B cell (primary cell): ENCODE data around the gene SLC6A6. TPM values are rescaled to one million over a fixed set of nuclear protein-coding genes. Genes with fewer than 3 reads are reported as not detected.

Experiments
- ATAC-seq: fragments of 200-7000 bp; cut with Tn5 transposase; one replicate; pipeline ENCODE4 v1.10.0; 2021; ENCODE audit warnings: low read depth, mild to moderate bottlenecking, moderate number of reproducible peaks, moderate library complexity
- CTCF ChIA-PET: fragments of 350-600 bp; sonication (Branson Sonifier 250); formaldehyde crosslinking; loops from one replicate; lab custom pipeline; 2021; ENCODE audit warnings: antibody characterized with exemption, inconsistent platforms; lab: Charles Lee
- POLR2A ChIA-PET: fragments of 350-600 bp; sonication (Branson Sonifier 250); formaldehyde crosslinking; loops from one replicate; lab custom pipeline; 2021; ENCODE audit warnings: antibody characterized with exemption; lab: Charles Lee
- DNase-seq: peaks from one replicate; pipeline ENCODE4 v3.0.0; 2013
- H2AFZ ChIP-seq: 2 replicates; pipeline ENCODE4 v1.6.1; 2012; ENCODE audit warnings: mild to moderate bottlenecking, low read depth, low read length; ENCODE audit not compliant: insufficient read depth, poor library complexity, severe bottlenecking
- H3K27ac ChIP-seq, 2 donors: 1 replicate in 1 of 2; 2 replicates in 1 of 2; pipeline ENCODE4 v1.5.1; 2012 to 2013; ENCODE audit warnings: low read length in 2 of 2, mild to moderate bottlenecking in 2 of 2, moderate library complexity in 1 of 2
- H3K27me3 ChIP-seq, 4 experiments: fragments of 200-600 bp in 1 of 4; sonication (generic) in 1 of 4; replicated peaks in 1 of 4; 1 replicate in 2 of 4; 2 replicates in 2 of 4; pipeline versions ENCODE4 v1.6.1 to v1.7.0; 2013 to 2016; ENCODE audit warnings: low read length in 3 of 4, mild to moderate bottlenecking in 2 of 4, mixed read lengths in 1 of 4, moderate library complexity in 1 of 4; ENCODE audit not compliant: insufficient read depth in 4 of 4, control insufficient read depth in 3 of 4; ENCODE audit errors: control extremely low read depth in 1 of 4
- H3K36me3 ChIP-seq, 2 experiments: replicated peaks in 1 of 2; 1 replicate in 1 of 2; 2 replicates in 1 of 2; pipeline versions ENCODE4 v1.6.1 to v1.7.1; 2013; ENCODE audit warnings: low read length in 1 of 2; ENCODE audit not compliant: insufficient read depth in 2 of 2, control insufficient read depth in 1 of 2; ENCODE audit errors: control extremely low read depth in 1 of 2, extremely low read depth in 1 of 2
- H3K4me1 ChIP-seq, 2 donors: fragments of 200-600 bp in 1 of 2; sonication (generic) in 1 of 2; 1 replicate in 1 of 2; 2 replicates in 1 of 2; pipeline versions ENCODE4 v1.5.1 to v1.6.1; 2013 to 2017; ENCODE audit warnings: low read length in 2 of 2; ENCODE audit not compliant: control insufficient read depth in 2 of 2, insufficient read depth in 2 of 2
- H3K4me2 ChIP-seq: replicated peaks from 2 replicates; pipeline ENCODE3; 2012; ENCODE audit warnings: mild to moderate bottlenecking, low read depth, low read length; ENCODE audit not compliant: poor library complexity, severe bottlenecking
- H3K4me3 ChIP-seq, 5 experiments: fragments of 200-600 bp in 1 of 5; sonication (generic) in 1 of 5; 1 replicate in 3 of 5; 2 replicates in 2 of 5; pipeline versions ENCODE4 v1.5.1 to v1.7.0; 2011 to 2016; ENCODE audit warnings: low read length in 4 of 5, mild to moderate bottlenecking in 4 of 5, low read depth in 2 of 5, control low read depth in 1 of 5, moderate library complexity in 1 of 5; ENCODE audit not compliant: insufficient read depth in 1 of 5; ENCODE audit errors: control extremely low read depth in 1 of 5, extremely low read depth in 1 of 5
- H3K79me2 ChIP-seq: fragments of 200-600 bp; sonication (generic); one replicate; pipeline ENCODE4 v1.6.0; 2016; ENCODE audit warnings: low read length; ENCODE audit not compliant: control insufficient read depth, insufficient read depth
- H3K9ac ChIP-seq: fragments of 200-600 bp; sonication (generic); 2 replicates; pipeline ENCODE4 v1.6.1; 2017; ENCODE audit warnings: mild to moderate bottlenecking, low read length, moderate library complexity
- H3K9me3 ChIP-seq, 3 donors: one replicate each; pipeline versions ENCODE4 v1.6.1 to v1.7.1; 2013; ENCODE audit warnings: low read length in 2 of 3; ENCODE audit not compliant: control insufficient read depth in 2 of 3, insufficient read depth in 1 of 3; ENCODE audit errors: control extremely low read depth in 1 of 3
- H4K20me1 ChIP-seq: 2 replicates; pipeline ENCODE4 v1.6.0; 2012; ENCODE audit warnings: mild to moderate bottlenecking, low read length; ENCODE audit not compliant: insufficient read depth, control insufficient read depth, poor library complexity, severe bottlenecking
- H3K27ac Mint-ChIP-seq: one replicate; pipeline ENCODE4 v1.8.0; 2021; ENCODE audit warnings: mixed read lengths
- H3K27me3 Mint-ChIP-seq: one replicate; pipeline ENCODE4 v1.8.0; 2021; ENCODE audit warnings: mixed read lengths
- H3K4me1 Mint-ChIP-seq: one replicate; pipeline ENCODE4 v1.8.0; 2021; ENCODE audit warnings: mixed read lengths
- H3K4me3 Mint-ChIP-seq: one replicate; pipeline ENCODE4 v1.8.0; 2021; ENCODE audit warnings: mixed read lengths
- H3K9me3 Mint-ChIP-seq: one replicate; pipeline ENCODE4 v1.8.0; 2022; ENCODE audit warnings: mixed read lengths; ENCODE audit not compliant: insufficient read depth
- CTCF ChIP-seq: fragments of 200-600 bp; IDR thresholded peaks from one replicate; pipeline ENCODE4 v1.8.0; 2022; ENCODE audit warnings: antibody characterized with exemption, mild to moderate bottlenecking
- EZH2 ChIP-seq: IDR thresholded peaks from 2 replicates; pipeline ENCODE4 v1.6.1; 2012; ENCODE audit warnings: borderline replicate concordance, low read depth, mild to moderate bottlenecking, moderate library complexity, low read length; ENCODE audit not compliant: insufficient read depth, poor library complexity, severe bottlenecking
- WGBS: methylation state at CpG from one replicate; pipeline ENCODE4 v1.1.5; 2013; ENCODE audit warnings: missing lambda C conversion rate; ENCODE audit not compliant: insufficient coverage; 5-methylcytosine and 5-hydroxymethylcytosine counted together
- intact Hi-C: fragments of 100-400 bp; cut with micrococcal nuclease; formaldehyde crosslinking; loops from one replicate; pipeline ENCODE4 v1.10.0; 2022
- polyA plus RNA-seq: library from polyadenylated mRNA; depleted of rRNA; stranded (reverse); fragments of >200 nt; gene quantifications from 2 replicates; pipeline ENCODE4 v1.2.3, GENCODE V29; 2012
- total RNA-seq, 2 donors: library from RNA; stranded (reverse); fragments of 120-200 nt in 1 of 2; gene quantifications; 1 replicate in 1 of 2; 2 replicates in 1 of 2; pipeline versions ENCODE4 v1.2.3 to v1.2.4, GENCODE V29; 2013 to 2022

SLC6A6 gene
- total and polyA plus RNA-seq, 2 donors (not counting 1 experiment from before 2014, with no cell fraction given), result 34.2 to 48.7 TPM

GRCh38 chr3:14531856-14532395, 129.5 kb downstream of the SLC6A6 start:
- Mint-ChIP-seq H3K4me1 (no peaks in the 10 kb centered on the region), H3K27ac (no peak overlapping the region), H3K9me3 (peaks cover 3% of the 10 kb centered on the region), H3K4me3 (no peak overlapping the region), H3K27me3 (peaks cover 31% of the 10 kb centered on the region)
- H3K9ac ChIP-seq, result no peak overlapping the region
- no peak for TF ChIP-seq CTCF
- TF ChIP-seq EZH2, result no peak
- no peaks in the 10 kb centered on the region for H3K9me3 ChIP-seq
- no peak overlapping the region for H3K27ac ChIP-seq
- no peak overlapping the region for H3K4me2 ChIP-seq
- H2AFZ ChIP-seq, result no peak overlapping the region
- H3K79me2 ChIP-seq, result no peaks in the 10 kb centered on the region
- H3K27me3 ChIP-seq, result peaks cover 0 to 9% (median 4%) of the 10 kb centered on the region in 4 experiments
- ATAC-seq (no peak), DNase-seq (no peak)
- H3K4me3 ChIP-seq, result no peak overlapping the region
- CTCF ChIA-PET, result no interaction called here
- intact Hi-C loops, result no loop called here
- WGBS, result 93% methylated on average over 7 of the region's 17 CpGs
- H3K36me3 ChIP-seq, result no peaks in the 10 kb centered on the region
- POLR2A ChIA-PET, result no interaction called here
- H3K4me1 ChIP-seq, result no peaks in the 10 kb centered on the region
- H4K20me1 ChIP-seq, result no peaks in the 10 kb centered on the region

GRCh38 chr3:14532691-14533456, 130.5 kb downstream of the SLC6A6 start:
- Histone ChIP-seq H3K36me3 (no peaks in the 10 kb centered on the region), H4K20me1 (no peaks in the 10 kb centered on the region), H3K4me3 (no peak overlapping the region), H3K27ac (no peak overlapping the region), H3K79me2 (no peaks in the 10 kb centered on the region), H3K27me3 (peaks cover 0 to 9% (median 4%) of the 10 kb centered on the region in 4 experiments), H3K4me2 (no peak overlapping the region), H3K4me1 (no peaks in the 10 kb centered on the region), H3K9me3 (no peaks in the 10 kb centered on the region), H3K9ac (no peak overlapping the region), H2AFZ (no peak overlapping the region)
- TF ChIP-seq EZH2 (no peak), CTCF (no peak)
- Mint-ChIP-seq H3K4me3 (no peak overlapping the region), H3K9me3 (peaks cover 3% of the 10 kb centered on the region), H3K4me1 (no peaks in the 10 kb centered on the region), H3K27ac (no peak overlapping the region), H3K27me3 (peaks cover 30% of the 10 kb centered on the region)
- POLR2A ChIA-PET, result no interaction called here
- ATAC-seq (no peak), DNase-seq (no peak)
- whole genome bisulfite sequencing, result 75% methylated on average over 15 of the region's 20 CpGs
- intact Hi-C loops, result no loop called here
- CTCF ChIA-PET, result no interaction called here
